H1 (cell line): ENCODE measurements around the gene LACTB. TPM values are rescaled to one million over a fixed set of nuclear protein-coding genes. Genes with fewer than 3 reads are reported as not detected.
A peak's percentile ranks its signal among the peaks of the same experiment; 100 is the strongest.

Experiments
- CTCF ChIA-PET: fragments of 300-600 bp; sonication (Branson Sonifier 250); formaldehyde crosslinking; loops from one replicate; lab custom pipeline; 2021; ENCODE audit not compliant: partially characterized antibody; lab: Charles Lee
- POLR2A ChIA-PET: fragments of 300-600 bp; sonication (Branson Sonifier 250); formaldehyde crosslinking; loops from one replicate; lab custom pipeline; 2021; ENCODE audit warnings: inconsistent platforms; ENCODE audit not compliant: partially characterized antibody; lab: Charles Lee
- DNase-seq, 2 experiments: peaks; one replicate each; pipeline versions ENCODE4 v3.0.0 to v3.0.0-alpha.2; 2010 to 2022; ENCODE audit warnings: low spot score in 2 of 2, low read depth in 1 of 2, mixed read lengths in 1 of 2
- FAIRE-seq: peaks from 2 replicates; lab custom pipeline; 2011; peaks lifted over from hg19 to GRCh38; lab: Jason Lieb, UNC
- H2AFZ ChIP-seq: 2 replicates; pipeline ENCODE4 v1.8.1; 2012; ENCODE audit warnings: low read length, inconsistent platforms
- H2AK5ac ChIP-seq: 2 replicates; pipeline ENCODE4 v1.6.1; 2013; ENCODE audit warnings: low read depth, low read length
- H2BK120ac ChIP-seq: replicated peaks from 2 replicates; pipeline ENCODE3; 2013; ENCODE audit warnings: low read depth, low read length, inconsistent platforms
- H2BK12ac ChIP-seq: 2 replicates; pipeline ENCODE4 v1.6.1; 2013; ENCODE audit warnings: low read depth, low read length
- H2BK15ac ChIP-seq: 2 replicates; pipeline ENCODE4 v1.6.1; 2013; ENCODE audit warnings: low read length
- H2BK20ac ChIP-seq: 2 replicates; pipeline ENCODE4 v1.6.1; 2013; ENCODE audit warnings: low read length
- H2BK5ac ChIP-seq: 2 replicates; pipeline ENCODE4 v1.6.1; 2013; ENCODE audit warnings: low read depth, low read length
- H3K14ac ChIP-seq: 2 replicates; pipeline ENCODE4 v1.6.1; 2013; ENCODE audit warnings: inconsistent platforms; ENCODE audit not compliant: insufficient read length
- H3K18ac ChIP-seq: 2 replicates; pipeline ENCODE4 v1.6.1; 2013; ENCODE audit warnings: low read length; ENCODE audit errors: extremely low read depth
- H3K23ac ChIP-seq: 2 replicates; pipeline ENCODE4 v1.6.1; 2013; ENCODE audit warnings: inconsistent platforms; ENCODE audit not compliant: insufficient read length
- H3K23me2 ChIP-seq: 2 replicates; pipeline ENCODE4 v1.6.1; 2013; ENCODE audit warnings: low read depth, low read length
- H3K27ac ChIP-seq: 2 replicates; pipeline ENCODE4 v1.6.1; 2011; ENCODE audit warnings: low read depth, low read length, inconsistent platforms
- H3K27me3 ChIP-seq, 4 experiments: replicated peaks in 1 of 4; 1 replicate in 1 of 4; 2 replicates in 3 of 4; pipeline versions ENCODE4 v1.6.1 to v1.8.1; 2011 to 2013; ENCODE audit warnings: low read length in 3 of 4, mild to moderate bottlenecking in 3 of 4, inconsistent platforms in 2 of 4, mixed read lengths in 2 of 4, moderate library complexity in 1 of 4; ENCODE audit not compliant: control insufficient read depth in 3 of 4, insufficient read depth in 3 of 4; ENCODE audit errors: extremely low read depth in 1 of 4
- H3K36me3 ChIP-seq, 4 experiments: 2 replicates each; pipeline versions ENCODE4 v1.6.1 to v1.8.1; 2011 to 2013; ENCODE audit warnings: mild to moderate bottlenecking in 4 of 4, low read length in 3 of 4, moderate library complexity in 2 of 4, control low read depth in 1 of 4, inconsistent platforms in 1 of 4; ENCODE audit not compliant: insufficient read depth in 4 of 4, control insufficient read depth in 2 of 4
- H3K4ac ChIP-seq: replicated peaks from 2 replicates; pipeline ENCODE3; 2013; ENCODE audit warnings: low read length, low read depth, mixed read lengths, inconsistent platforms; ENCODE audit not compliant: insufficient read length
- H3K4me1 ChIP-seq, 4 experiments: replicated peaks in 1 of 4; 1 replicate in 1 of 4; 2 replicates in 3 of 4; pipeline versions ENCODE4 v1.6.1 to v1.8.1; 2011 to 2013; ENCODE audit warnings: low read length in 3 of 4, inconsistent platforms in 2 of 4, mixed read lengths in 1 of 4; ENCODE audit not compliant: insufficient read depth in 4 of 4, control insufficient read depth in 3 of 4
- H3K4me2 ChIP-seq, 2 experiments: 2 replicates each; pipeline versions ENCODE4 v1.6.1 to v1.8.1; 2011 to 2013; ENCODE audit warnings: low read depth in 2 of 2, low read length in 2 of 2, control low read depth in 1 of 2, inconsistent platforms in 1 of 2, mild to moderate bottlenecking in 1 of 2; ENCODE audit not compliant: insufficient read depth in 1 of 2
- H3K4me3 ChIP-seq, 4 experiments: fragments of 200-600, 300-600 bp in 1 of 4; sonication (generic), shearing (Covaris generic), sonication (Bioruptor Twin) in 1 of 4; 2 replicates each; pipeline versions ENCODE4 v1.5.1 to v1.8.1; 2011 to 2016; ENCODE audit warnings: low read length in 4 of 4, low read depth in 3 of 4, control low read depth in 2 of 4, inconsistent platforms in 2 of 4, mild to moderate bottlenecking in 2 of 4, mixed read lengths in 1 of 4, moderate library complexity in 1 of 4; ENCODE audit not compliant: insufficient read depth in 2 of 4; ENCODE audit errors: extremely low read depth in 1 of 4
- H3K56ac ChIP-seq: replicated peaks from 2 replicates; pipeline ENCODE3; 2013; ENCODE audit warnings: low read depth, mild to moderate bottlenecking, mixed read lengths, low read length, inconsistent platforms; ENCODE audit not compliant: insufficient read length
- H3K79me1 ChIP-seq: 2 replicates; pipeline ENCODE4 v1.6.1; 2013; ENCODE audit warnings: low read depth, low read length, control low read depth
- H3K79me2 ChIP-seq, 2 experiments: 2 replicates each; pipeline versions ENCODE4 v1.6.1 to v1.8.1; 2012 to 2013; ENCODE audit warnings: low read length in 2 of 2, mild to moderate bottlenecking in 2 of 2, inconsistent platforms in 1 of 2; ENCODE audit not compliant: insufficient read depth in 2 of 2, control insufficient read depth in 1 of 2
- H3K9ac ChIP-seq, 4 experiments: replicated peaks in 1 of 4; 1 replicate in 1 of 4; 2 replicates in 3 of 4; pipeline versions ENCODE4 v1.6.1 to v1.8.1; 2011 to 2013; ENCODE audit warnings: low read depth in 3 of 4, low read length in 3 of 4, control low read depth in 2 of 4, mild to moderate bottlenecking in 2 of 4, moderate library complexity in 2 of 4, inconsistent platforms in 1 of 4; ENCODE audit errors: extremely low read depth in 1 of 4
- H3K9me3 ChIP-seq, 2 experiments: 2 replicates each; pipeline versions ENCODE4 v1.6.1 to v1.8.1; 2012 to 2013; ENCODE audit warnings: mild to moderate bottlenecking in 2 of 2, moderate library complexity in 2 of 2, control low read depth in 1 of 2, inconsistent platforms in 1 of 2, low read depth in 1 of 2, low read length in 1 of 2, mixed read lengths in 1 of 2; ENCODE audit not compliant: insufficient read depth in 2 of 2
- H4K20me1 ChIP-seq, 2 experiments: replicated peaks in 1 of 2; 2 replicates each; pipeline versions ENCODE3 to v1.8.1; 2011 to 2013; ENCODE audit warnings: inconsistent platforms in 2 of 2, low read length in 2 of 2, mild to moderate bottlenecking in 1 of 2; ENCODE audit not compliant: insufficient read depth in 2 of 2, control insufficient read depth in 1 of 2
- H4K5ac ChIP-seq: 2 replicates; pipeline ENCODE4 v1.6.1; 2013; ENCODE audit warnings: low read length, low read depth, mixed read lengths, inconsistent platforms; ENCODE audit not compliant: insufficient read length
- H4K8ac ChIP-seq: 2 replicates; pipeline ENCODE4 v1.8.0; 2013; ENCODE audit warnings: mild to moderate bottlenecking, moderate library complexity, low read length, inconsistent platforms; ENCODE audit not compliant: insufficient read depth; ENCODE audit errors: extremely low read depth
- H4K91ac ChIP-seq: replicated peaks from 2 replicates; pipeline ENCODE3; 2013; ENCODE audit warnings: low read length, mixed read lengths, inconsistent platforms; ENCODE audit not compliant: insufficient read length
- BRCA1 ChIP-seq: IDR thresholded peaks from 2 replicates; pipeline ENCODE4 v1.6.1; 2012; ENCODE audit warnings: low read depth, low read length, improper control_type of control experiment
- SAP30 ChIP-seq: fragments of 300-600 bp; sonication (generic); IDR thresholded peaks from 2 replicates; pipeline ENCODE4 v1.7.1; 2012; ENCODE audit warnings: low read length, moderate library complexity, mild to moderate bottlenecking, inconsistent platforms; ENCODE audit not compliant: insufficient read depth, insufficient replicate concordance
- WGBS, 2 experiments: shearing (Covaris generic) in 1 of 2; methylation state at CpG; one replicate each; pipeline versions ENCODE4 v1.1.6 to v1.1.7; 2013 to 2015; ENCODE audit warnings: low lambda C conversion rate in 2 of 2, mixed read lengths in 2 of 2, inconsistent platforms in 1 of 2, low coverage in 1 of 2, missing lambda C conversion rate in 1 of 2; ENCODE audit not compliant: insufficient replicate concordance in 2 of 2, insufficient coverage in 1 of 2, insufficient read length in 1 of 2; ENCODE audit errors: extremely low coverage in 1 of 2, missing lambda C conversion rate in 1 of 2; 5-methylcytosine and 5-hydroxymethylcytosine counted together
- polyA plus RNA-seq, 7 experiments: library from polyadenylated mRNA; depleted of rRNA in 3 of 7; stranded (reverse) in 5 of 7; unstranded in 2 of 7; fragments of >200 nt in 5 of 7; fragments of 200-250 nt in 2 of 7; gene quantifications; 1 replicate in 5 of 7; 2 replicates in 1 of 7; 4 replicates in 1 of 7; pipeline versions ENCODE4 v1.2.1 to v1.2.3, GENCODE V29; 2011 to 2013; ENCODE audit warnings: missing spikeins in 2 of 7, mixed read lengths in 2 of 7
- total RNA-seq: library from RNA; stranded (reverse); fragmentation: NEBNext Ultra II Directional; extraction: Animal tissue kit (Norgen Biotek cat#: 25700); gene quantifications from 2 replicates; pipeline ENCODE4 v1.2.1, GENCODE V29; 2021

Gene LACTB
- total and polyA plus RNA-seq, 2 of the 8 experiments (the other 6 are each of a cell fraction or from before 2014, with no cell fraction given) = 5.8 to 14.9 TPM

DNA sequence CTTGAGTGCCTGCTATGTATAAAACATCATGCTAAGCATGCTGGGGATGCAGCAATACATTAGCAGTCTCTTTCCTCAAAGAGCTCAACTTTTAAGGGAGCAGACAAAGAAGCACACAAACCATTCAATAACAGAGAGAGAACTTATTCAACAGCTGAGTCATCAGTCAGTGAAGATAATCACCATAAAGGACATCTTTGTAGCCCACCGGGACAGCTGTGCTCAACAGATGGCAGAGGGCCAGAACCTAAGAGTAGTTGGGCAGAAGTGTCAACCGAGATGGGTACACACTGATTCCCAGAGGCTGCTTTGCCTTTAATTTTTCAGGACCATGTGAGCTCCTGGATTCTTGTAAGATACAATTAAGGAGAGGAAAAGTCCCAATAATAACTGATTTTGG is 63.5 kb downstream of the LACTB start:
- H3K79me1 ChIP-seq = no peaks in the 10 kb centered on the region
- 0 out of 2 replicates have a peak overlapping the region, but pooled peaks have one; percentile 14 for H2AFZ ChIP-seq
- FAIRE-seq = no peak

More for the DNA sequence above, 63.5 kb downstream of the LACTB start:
- H3K4me3 ChIP-seq = no peak overlapping the region
- H4K8ac ChIP-seq = no peak overlapping the region
- H3K18ac ChIP-seq = no peak overlapping the region
- no peaks in the 10 kb centered on the region for H3K27me3 ChIP-seq
- H2BK12ac ChIP-seq = no peak overlapping the region
- 89% methylated on average over 2 of the region's 2 CpGs; no CpG with 5 or more reads in 1 of the 2 experiments for WGBS, 2 experiments
- H3K56ac ChIP-seq = no peak overlapping the region
- no peak overlapping the region for H2BK15ac ChIP-seq
- H4K20me1 ChIP-seq = no peaks in the 10 kb centered on the region
- no peak overlapping the region for H3K23ac ChIP-seq
- POLR2A ChIA-PET = no interaction called here
- no peaks in the 10 kb centered on the region for H3K9me3 ChIP-seq
- no peak overlapping the region for H3K14ac ChIP-seq
- no peak overlapping the region for H3K27ac ChIP-seq
- no peak overlapping the region for H3K4ac ChIP-seq
- no peaks in the 10 kb centered on the region for H3K36me3 ChIP-seq
- H3K4me2 ChIP-seq = no peak overlapping the region
- H4K5ac ChIP-seq = no peak overlapping the region
- H3K23me2 ChIP-seq = peaks cover 5% of the 10 kb centered on the region; the same call in 1 of the 2 replicates
- no peak overlapping the region for H2BK5ac ChIP-seq
- H3K4me1 ChIP-seq = peaks cover 0 to 2% (median 0%) of the 10 kb centered on the region in 4 experiments; a peak in 1 of 7 replicates
- no peak overlapping the region for H2BK20ac ChIP-seq
- TF ChIP-seq SAP30 (no peak), BRCA1 (no peak)
- TF ChIP-seq, all 59 proteins: peak for 0
- no peak overlapping the region for H2AK5ac ChIP-seq
- no peak for DNase-seq
- no peak overlapping the region for H2BK120ac ChIP-seq
- H4K91ac ChIP-seq = no peak overlapping the region
- CTCF ChIA-PET = interaction anchor here (0.7 to 1.5 kb wide), 4 partner anchors 10 to 443 kb away, joined by 3 to 4 read pairs (median 3); no protein-coding TSS in a partner anchor
- H3K79me2 ChIP-seq = peaks cover 0 to 5% of the 10 kb centered on the region in 2 experiments; a peak in 2 of 4 replicates
- no peak overlapping the region for H3K9ac ChIP-seq
